ENCODE measurements around the gene CRTC1. TPM values are rescaled to one million over a fixed set of nuclear protein-coding genes. Genes with fewer than 3 reads are reported as not detected.

Gene CRTC1
- total RNA-seq, 1 experiment from 2014 or later, result 3.7 TPM

DNA sequence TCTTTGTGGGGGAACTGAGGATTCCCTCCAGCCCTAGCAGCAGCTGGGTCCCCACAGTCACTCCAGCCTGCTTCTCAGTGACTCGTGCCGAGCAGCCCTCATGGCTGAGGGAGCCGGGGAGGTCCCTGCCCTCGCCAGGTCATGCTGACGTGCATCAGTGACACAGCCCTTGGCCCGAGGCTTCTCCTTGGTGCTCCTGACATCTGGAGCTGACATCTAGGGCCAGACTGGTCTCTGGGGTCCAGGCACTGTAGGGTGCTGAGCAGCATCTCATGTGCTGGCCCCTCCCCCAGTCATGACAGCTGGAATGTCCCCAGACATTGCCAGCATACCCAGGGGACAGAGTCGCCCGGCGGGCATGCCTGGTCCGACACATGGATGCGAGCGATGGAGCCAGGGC lies 93.3 kb downstream of the CRTC1 start:
- Histone ChIP-seq H3K9ac (ENCODE audit: low read length) (no peak overlapping the region), H3K4me3 (ENCODE audit: low read length) (no peak overlapping the region), H3K4me1 (ENCODE audit: low read length) (peaks cover 4% of the 10 kb centered on the region), H4K20me1 (ENCODE audit: insufficient read depth, low read depth, low read length) (peaks cover 9% of the 10 kb centered on the region; the same call in 1 of the 2 replicates), H3K27me3 (ENCODE audit: low read length) (no peaks in the 10 kb centered on the region), H3K4me2 (ENCODE audit: low read depth, low read length, poor library complexity, severe bottlenecking) (no peak overlapping the region), H3K79me2 (ENCODE audit: low read length) (no peaks in the 10 kb centered on the region), H3K9me2 (replicated peaks; ENCODE audit: insufficient read depth, low read length) (no peaks in the 10 kb centered on the region), H3K36me3 (ENCODE audit: insufficient read depth, low read length) (no peaks in the 10 kb centered on the region), H3K9me3 (ENCODE audit: low read length) (no peaks in the 10 kb centered on the region), H2AFZ (ENCODE audit: low read length) (no peak overlapping the region), H3K27ac (ENCODE audit: low read length) (no peak overlapping the region)
- no peak for DNase-seq

DNA sequence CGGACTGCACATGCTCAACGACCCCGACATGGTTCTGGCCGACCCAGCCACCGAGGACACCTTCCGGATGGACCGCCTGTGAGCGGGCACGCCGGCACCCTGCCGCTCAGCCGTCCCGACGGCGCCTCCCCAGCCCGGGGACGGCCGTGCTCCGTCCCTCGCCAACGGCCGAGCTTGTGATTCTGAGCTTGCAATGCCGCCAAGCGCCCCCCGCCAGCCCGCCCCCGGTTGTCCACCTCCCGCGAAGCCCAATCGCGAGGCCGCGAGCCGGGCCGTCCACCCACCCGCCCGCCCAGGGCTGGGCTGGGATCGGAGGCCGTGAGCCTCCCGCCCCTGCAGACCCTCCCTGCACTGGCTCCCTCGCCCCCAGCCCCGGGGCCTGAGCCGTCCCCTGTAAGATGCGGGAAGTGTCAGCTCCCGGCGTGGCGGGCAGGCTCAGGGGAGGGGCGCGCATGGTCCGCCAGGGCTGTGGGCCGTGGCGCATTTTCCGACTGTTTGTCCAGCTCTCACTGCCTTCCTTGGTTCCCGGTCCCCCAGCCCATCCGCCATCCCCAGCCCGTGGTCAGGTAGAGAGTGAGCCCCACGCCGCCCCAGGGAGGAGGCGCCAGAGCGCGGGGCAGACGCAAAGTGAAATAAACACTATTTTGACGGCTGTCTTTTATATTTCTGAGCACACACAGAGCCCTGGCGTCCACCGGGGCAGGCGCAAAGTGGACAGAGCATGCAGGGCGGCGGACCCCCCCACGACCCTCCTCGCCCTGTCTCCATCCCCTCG lies 94.0 kb downstream of the CRTC1 start:
- DNase-seq, result no peak
- Histone ChIP-seq H3K79me2 (ENCODE audit: low read length) (no peaks in the 10 kb centered on the region), H3K4me2 (ENCODE audit: low read depth, low read length, poor library complexity, severe bottlenecking) (no peak overlapping the region), H3K9ac (ENCODE audit: low read length) (no peak overlapping the region), H3K4me1 (ENCODE audit: low read length) (peaks cover 8% of the 10 kb centered on the region), H3K9me3 (ENCODE audit: low read length) (no peaks in the 10 kb centered on the region), H3K27ac (ENCODE audit: low read length) (no peak overlapping the region), H3K36me3 (ENCODE audit: insufficient read depth, low read length) (no peaks in the 10 kb centered on the region), H4K20me1 (ENCODE audit: insufficient read depth, low read depth, low read length) (peaks cover 8% of the 10 kb centered on the region; the same call in 1 of the 2 replicates), H3K27me3 (ENCODE audit: low read length) (no peaks in the 10 kb centered on the region), H3K9me2 (replicated peaks; ENCODE audit: insufficient read depth, low read length) (no peaks in the 10 kb centered on the region), H3K4me3 (ENCODE audit: low read length) (no peak overlapping the region), H2AFZ (ENCODE audit: low read length) (no peak overlapping the region)

- no peak overlapping the region for H2AFZ ChIP-seq (ENCODE audit: low read length)
- H3K27ac ChIP-seq (ENCODE audit: low read length), result no peak overlapping the region
- H3K4me1 ChIP-seq (ENCODE audit: low read length), result peaks cover 8% of the 10 kb centered on the region
- no peaks in the 10 kb centered on the region for H3K9me3 ChIP-seq (ENCODE audit: low read length)
- H3K36me3 ChIP-seq (ENCODE audit: insufficient read depth, low read length), result no peaks in the 10 kb centered on the region
- no peaks in the 10 kb centered on the region for H3K79me2 ChIP-seq (ENCODE audit: low read length)
- H3K9me2 ChIP-seq (replicated peaks; ENCODE audit: insufficient read depth, low read length), result no peaks in the 10 kb centered on the region
- no peak overlapping the region for H3K9ac ChIP-seq (ENCODE audit: low read length)
- H3K27me3 ChIP-seq (ENCODE audit: low read length), result no peaks in the 10 kb centered on the region
- no peak overlapping the region for H3K4me2 ChIP-seq (ENCODE audit: low read depth, low read length, poor library complexity, severe bottlenecking)
- H3K4me3 ChIP-seq (ENCODE audit: low read length), result no peak overlapping the region
- H4K20me1 ChIP-seq (ENCODE audit: insufficient read depth, low read depth, low read length), result peaks cover 5% of the 10 kb centered on the region; the same call in 1 of the 2 replicates
- DNase-seq, result no peak
Observed at GRCh38 chr19:18778076-18778389, 94.6 kb downstream of the CRTC1 start.

GRCh38 chr19:18778826-18779495 lies 95.5 kb downstream of the CRTC1 start:
- Histone ChIP-seq H3K4me3 (ENCODE audit: low read length) (no peak overlapping the region), H3K4me2 (ENCODE audit: low read depth, low read length, poor library complexity, severe bottlenecking) (no peak overlapping the region), H3K79me2 (ENCODE audit: low read length) (no peaks in the 10 kb centered on the region), H4K20me1 (ENCODE audit: insufficient read depth, low read depth, low read length) (peaks cover 5% of the 10 kb centered on the region; the same call in 1 of the 2 replicates), H3K4me1 (ENCODE audit: low read length) (peaks cover 8% of the 10 kb centered on the region), H3K36me3 (ENCODE audit: insufficient read depth, low read length) (no peaks in the 10 kb centered on the region), H3K9me3 (ENCODE audit: low read length) (no peaks in the 10 kb centered on the region), H3K9ac (ENCODE audit: low read length) (no peak overlapping the region), H3K27ac (ENCODE audit: low read length) (no peak overlapping the region), H3K9me2 (replicated peaks; ENCODE audit: insufficient read depth, low read length) (no peaks in the 10 kb centered on the region), H2AFZ (ENCODE audit: low read length) (no peak overlapping the region), H3K27me3 (ENCODE audit: low read length) (no peaks in the 10 kb centered on the region)
- DNase-seq, result no peak

- H3K36me3 ChIP-seq (ENCODE audit: insufficient read depth, low read length), result no peaks in the 10 kb centered on the region
- no peak overlapping the region for H3K4me2 ChIP-seq (ENCODE audit: low read depth, low read length, poor library complexity, severe bottlenecking)
- H3K79me2 ChIP-seq (ENCODE audit: low read length), result no peaks in the 10 kb centered on the region
- H3K9me3 ChIP-seq (ENCODE audit: low read length), result no peaks in the 10 kb centered on the region
- H4K20me1 ChIP-seq (ENCODE audit: insufficient read depth, low read depth, low read length), result peaks cover 14% of the 10 kb centered on the region; the same call in 1 of the 2 replicates
- no peak overlapping the region for H3K4me3 ChIP-seq (ENCODE audit: low read length)
- peaks cover 8% of the 10 kb centered on the region for H3K4me1 ChIP-seq (ENCODE audit: low read length)
- H3K9ac ChIP-seq (ENCODE audit: low read length), result no peak overlapping the region
- no peak overlapping the region for H3K27ac ChIP-seq (ENCODE audit: low read length)
- no peaks in the 10 kb centered on the region for H3K9me2 ChIP-seq (replicated peaks; ENCODE audit: insufficient read depth, low read length)
- no peak for DNase-seq
- H3K27me3 ChIP-seq (ENCODE audit: low read length), result no peaks in the 10 kb centered on the region
- H2AFZ ChIP-seq (ENCODE audit: low read length), result no peak overlapping the region
Observed at GRCh38 chr19:18780081-18780480, 96.6 kb downstream of the CRTC1 start.

DNA sequence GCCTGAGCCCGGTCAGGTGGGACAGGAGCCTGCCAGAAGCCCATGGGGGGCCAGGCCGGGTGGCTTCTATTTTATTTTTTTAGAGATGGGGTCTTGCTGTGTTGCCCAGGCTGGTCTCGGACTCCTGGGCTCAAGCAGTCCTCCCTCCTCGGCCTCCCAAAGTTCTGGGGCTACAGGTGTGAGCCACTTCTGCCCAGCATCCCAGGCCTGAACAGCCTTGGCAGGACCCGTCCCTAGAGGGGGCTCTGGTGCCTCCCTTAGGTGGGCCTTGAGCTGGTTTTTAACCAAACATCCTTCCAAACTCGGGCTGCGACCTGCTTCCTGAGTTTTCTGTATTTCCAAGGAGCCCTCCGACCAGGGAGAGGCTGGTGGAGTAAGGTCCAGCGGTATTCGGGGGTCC lies 97.2 kb downstream of the CRTC1 start:
- no peak overlapping the region for H3K27ac ChIP-seq (ENCODE audit: low read length)
- DNase-seq, result no peak

DNA sequence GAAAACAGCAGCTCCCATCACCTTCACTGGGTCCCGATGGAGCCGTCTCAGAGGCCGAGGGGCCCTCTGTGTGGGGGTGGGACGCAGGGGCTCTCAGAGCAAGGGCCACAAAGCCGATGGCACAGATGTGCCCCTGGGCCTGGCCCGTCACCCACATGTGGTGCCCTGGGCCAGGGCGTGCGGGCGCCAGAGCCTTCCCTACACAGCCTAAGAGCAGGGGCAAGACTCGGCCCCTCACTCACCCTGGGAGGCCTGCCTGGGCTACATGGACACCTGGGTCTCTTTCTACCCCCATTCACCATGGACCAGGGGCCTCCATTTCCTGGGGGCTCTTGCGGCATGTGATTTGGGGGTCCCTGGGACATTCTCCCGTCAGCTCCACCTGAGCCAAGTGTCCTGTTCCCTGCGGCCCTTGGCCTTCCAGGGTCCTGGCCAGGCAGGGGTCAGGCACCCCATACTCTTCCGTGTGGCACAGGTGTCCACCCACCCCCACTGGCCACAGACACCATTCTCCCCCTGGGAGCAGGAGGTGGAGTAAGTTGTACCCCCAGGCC lies 97.6 kb downstream of the CRTC1 start:
- no peak for DNase-seq
- H3K9ac ChIP-seq (ENCODE audit: low read length), result no peak overlapping the region
- H3K36me3 ChIP-seq (ENCODE audit: insufficient read depth, low read length), result no peaks in the 10 kb centered on the region
- H3K9me3 ChIP-seq (ENCODE audit: low read length), result no peaks in the 10 kb centered on the region
- no peaks in the 10 kb centered on the region for H3K9me2 ChIP-seq (replicated peaks; ENCODE audit: insufficient read depth, low read length)
- no peak overlapping the region for H3K4me3 ChIP-seq (ENCODE audit: low read length)
- no peak overlapping the region for H3K4me2 ChIP-seq (ENCODE audit: low read depth, low read length, poor library complexity, severe bottlenecking)
- H2AFZ ChIP-seq (ENCODE audit: low read length), result no peak overlapping the region
- H3K79me2 ChIP-seq (ENCODE audit: low read length), result no peaks in the 10 kb centered on the region
- H4K20me1 ChIP-seq (ENCODE audit: insufficient read depth, low read depth, low read length), result peaks cover 14% of the 10 kb centered on the region; the same call in 1 of the 2 replicates
- no peak overlapping the region for H3K27ac ChIP-seq (ENCODE audit: low read length)
- H3K4me1 ChIP-seq (ENCODE audit: low read length), result peaks cover 11% of the 10 kb centered on the region
- no peaks in the 10 kb centered on the region for H3K27me3 ChIP-seq (ENCODE audit: low read length)

More for the DNA sequence above, 97.2 kb downstream of the CRTC1 start:
- peaks cover 14% of the 10 kb centered on the region; the same call in 1 of the 2 replicates for H4K20me1 ChIP-seq (ENCODE audit: insufficient read depth, low read depth, low read length)
- no peak overlapping the region for H2AFZ ChIP-seq (ENCODE audit: low read length)
- no peaks in the 10 kb centered on the region for H3K9me2 ChIP-seq (replicated peaks; ENCODE audit: insufficient read depth, low read length)
- H3K27me3 ChIP-seq (ENCODE audit: low read length), result no peaks in the 10 kb centered on the region
- H3K4me2 ChIP-seq (ENCODE audit: low read depth, low read length, poor library complexity, severe bottlenecking), result no peak overlapping the region
- H3K36me3 ChIP-seq (ENCODE audit: insufficient read depth, low read length), result no peaks in the 10 kb centered on the region
- no peaks in the 10 kb centered on the region for H3K9me3 ChIP-seq (ENCODE audit: low read length)
- H3K4me1 ChIP-seq (ENCODE audit: low read length), result peaks cover 11% of the 10 kb centered on the region
- no peak overlapping the region for H3K9ac ChIP-seq (ENCODE audit: low read length)
- no peak overlapping the region for H3K4me3 ChIP-seq (ENCODE audit: low read length)
- no peaks in the 10 kb centered on the region for H3K79me2 ChIP-seq (ENCODE audit: low read length)

- Histone ChIP-seq H3K9ac (ENCODE audit: low read length) (no peak overlapping the region), H3K4me1 (ENCODE audit: low read length) (peaks cover 11% of the 10 kb centered on the region), H3K9me3 (ENCODE audit: low read length) (no peaks in the 10 kb centered on the region), H4K20me1 (ENCODE audit: insufficient read depth, low read depth, low read length) (peaks cover 14% of the 10 kb centered on the region; the same call in 1 of the 2 replicates), H3K27me3 (ENCODE audit: low read length) (no peaks in the 10 kb centered on the region), H3K9me2 (replicated peaks; ENCODE audit: insufficient read depth, low read length) (no peaks in the 10 kb centered on the region), H2AFZ (ENCODE audit: low read length) (no peak overlapping the region), H3K36me3 (ENCODE audit: insufficient read depth, low read length) (no peaks in the 10 kb centered on the region), H3K4me3 (ENCODE audit: low read length) (no peak overlapping the region), H3K79me2 (ENCODE audit: low read length) (no peaks in the 10 kb centered on the region), H3K27ac (ENCODE audit: low read length) (no peak overlapping the region), H3K4me2 (ENCODE audit: low read depth, low read length, poor library complexity, severe bottlenecking) (no peak overlapping the region)
- DNase-seq, result peak; percentile 63
Observed at GRCh38 chr19:18781885-18782527, 98.5 kb downstream of the CRTC1 start.

Data from Karpas-422 (cell line).